CD14-positive monocyte (primary cell): ENCODE measurements around the gene IFNG-AS1. TPM values are rescaled to one million over a fixed set of nuclear protein-coding genes. Genes with fewer than 3 reads are reported as not detected.

Source experiments
- DNase-seq, 3 donors: peaks; one replicate each; pipeline ENCODE4 v3.0.0-alpha.2; 2011 to 2022
- H2AFZ ChIP-seq: 2 replicates; pipeline ENCODE4 v1.6.0; 2012; ENCODE audit warnings: mild to moderate bottlenecking, low read depth, low read length, inconsistent platforms; ENCODE audit not compliant: insufficient read depth, poor library complexity, severe bottlenecking
- H3K27ac ChIP-seq, 2 donors: 1 replicate in 1 of 2; 2 replicates in 1 of 2; pipeline ENCODE4 v1.5.1; 2012 to 2013; ENCODE audit warnings: low read length in 2 of 2, control low read depth in 1 of 2, inconsistent platforms in 1 of 2, low read depth in 1 of 2, mild to moderate bottlenecking in 1 of 2
- H3K27me3 ChIP-seq, 2 donors: one replicate each; pipeline versions ENCODE4 v1.6.0 to v1.6.1; 2011 to 2013; ENCODE audit warnings: low read length in 2 of 2; ENCODE audit not compliant: control insufficient read depth in 2 of 2, insufficient read depth in 2 of 2
- H3K36me3 ChIP-seq, 2 donors: replicated peaks in 1 of 2; 1 replicate in 1 of 2; 2 replicates in 1 of 2; pipeline versions ENCODE4 v1.5.1 to v1.6.1; 2012 to 2013; ENCODE audit warnings: low read length in 2 of 2, control low read depth in 1 of 2, inconsistent platforms in 1 of 2, mild to moderate bottlenecking in 1 of 2; ENCODE audit not compliant: insufficient read depth in 2 of 2, control insufficient read depth in 1 of 2
- H3K4me1 ChIP-seq, 2 donors: 1 replicate in 1 of 2; 2 replicates in 1 of 2; pipeline versions ENCODE4 v1.5.1 to v1.6.1; 2012 to 2013; ENCODE audit warnings: low read length in 2 of 2, control low read depth in 1 of 2, inconsistent platforms in 1 of 2, mild to moderate bottlenecking in 1 of 2, moderate library complexity in 1 of 2; ENCODE audit not compliant: insufficient read depth in 2 of 2, control insufficient read depth in 1 of 2
- H3K4me2 ChIP-seq: replicated peaks from 2 replicates; pipeline ENCODE3; 2012; ENCODE audit warnings: low read length, moderate library complexity, mild to moderate bottlenecking; ENCODE audit not compliant: poor library complexity, severe bottlenecking; ENCODE audit errors: extremely low read depth
- H3K4me3 ChIP-seq, 3 experiments: fragments of 200-600 bp in 1 of 3; sonication (generic) in 1 of 3; replicated peaks in 1 of 3; 1 replicate in 2 of 3; 2 replicates in 1 of 3; pipeline ENCODE4 v1.5.1; 2011 to 2013; ENCODE audit warnings: low read length in 3 of 3, mild to moderate bottlenecking in 3 of 3, control low read depth in 2 of 3, low read depth in 2 of 3, inconsistent platforms in 1 of 3, moderate library complexity in 1 of 3
- H3K79me2 ChIP-seq: 2 replicates; pipeline ENCODE4 v1.6.0; 2012; ENCODE audit warnings: mild to moderate bottlenecking, control low read depth, inconsistent platforms, low read length, moderate library complexity; ENCODE audit not compliant: insufficient read depth
- H3K9ac ChIP-seq: 2 replicates; pipeline ENCODE4 v1.6.0; 2017; ENCODE audit warnings: low read length, mild to moderate bottlenecking; ENCODE audit not compliant: insufficient read depth, poor library complexity, severe bottlenecking
- H3K9me3 ChIP-seq, 2 donors: replicated peaks in 1 of 2; 1 replicate in 1 of 2; 2 replicates in 1 of 2; pipeline versions ENCODE4 v1.5.1 to v1.6.1; 2012 to 2013; ENCODE audit warnings: low read length in 2 of 2, control low read depth in 1 of 2; ENCODE audit not compliant: control insufficient read depth in 1 of 2, insufficient read depth in 1 of 2
- H4K20me1 ChIP-seq: 2 replicates; pipeline ENCODE4 v1.6.0; 2012; ENCODE audit warnings: mild to moderate bottlenecking, low read length, control low read depth, moderate library complexity; ENCODE audit not compliant: insufficient read depth
- H3K27ac Mint-ChIP-seq, 7 donors: one replicate each; pipeline ENCODE4 v1.8.0; 2020; ENCODE audit warnings: mild to moderate bottlenecking in 7 of 7, mixed read lengths in 7 of 7, moderate library complexity in 6 of 7, inconsistent platforms in 2 of 7
- H3K27me3 Mint-ChIP-seq, 3 donors: one replicate each; pipeline ENCODE4 v1.8.0; 2021 to 2022; ENCODE audit warnings: low read depth in 3 of 3, mild to moderate bottlenecking in 3 of 3, mixed read lengths in 3 of 3, moderate library complexity in 3 of 3, inconsistent platforms in 1 of 3
- H3K36me3 Mint-ChIP-seq, 2 donors: one replicate each; pipeline ENCODE4 v1.8.0; 2020; ENCODE audit warnings: mixed read lengths in 2 of 2, inconsistent platforms in 1 of 2, mild to moderate bottlenecking in 1 of 2
- H3K4me1 Mint-ChIP-seq: one replicate; pipeline ENCODE4 v1.8.0; 2020; ENCODE audit warnings: mild to moderate bottlenecking, mixed read lengths
- H3K4me3 Mint-ChIP-seq, 2 donors: one replicate each; pipeline ENCODE4 v1.8.0; 2020; ENCODE audit warnings: mild to moderate bottlenecking in 2 of 2, mixed read lengths in 2 of 2, moderate library complexity in 1 of 2
- H3K9me3 Mint-ChIP-seq, 7 donors: one replicate each; pipeline ENCODE4 v1.8.0; 2020 to 2022; ENCODE audit warnings: mixed read lengths in 7 of 7, mild to moderate bottlenecking in 6 of 7, moderate library complexity in 6 of 7, inconsistent platforms in 2 of 7
- CTCF ChIP-seq: fragments of 200-600 bp; IDR thresholded peaks from one replicate; pipeline ENCODE4 v1.8.0; 2022; ENCODE audit warnings: antibody characterized with exemption, mild to moderate bottlenecking
- WGBS: methylation state at CpG from one replicate; pipeline ENCODE4 v1.1.5; 2013; ENCODE audit warnings: missing lambda C conversion rate; ENCODE audit not compliant: insufficient coverage; 5-methylcytosine and 5-hydroxymethylcytosine counted together
- intact Hi-C, 2 donors: fragments of 100-400 bp; cut with micrococcal nuclease; formaldehyde crosslinking; loops; one replicate each; pipeline versions ENCODE4 v1.15.0 to v1.15.1; 2023
- polyA plus RNA-seq, 3 donors: library from polyadenylated mRNA; depleted of rRNA in 1 of 3; unstranded in 2 of 3; stranded (reverse) in 1 of 3; fragments of 300-500 nt in 2 of 3; fragments of >200 nt in 1 of 3; fragmentation: Illumina TruSeq in 2 of 3; gene quantifications; 1 replicate in 2 of 3; 2 replicates in 1 of 3; pipeline ENCODE4 v1.2.3, GENCODE V29; 2012 to 2021

IFNG-AS1 gene
- polyA plus RNA-seq, 3 donors: not detected

- WGBS: 94% methylated on average over 3 of the region's 5 CpGs
- Histone ChIP-seq H3K36me3 (no peaks in the 10 kb centered on the region), H3K4me1 (no peaks in the 10 kb centered on the region), H3K27ac (no peak overlapping the region), H3K4me2 (no peak overlapping the region), H4K20me1 (no peaks in the 10 kb centered on the region), H3K9ac (no peak overlapping the region), H2AFZ (no peak overlapping the region), H3K9me3 (no peaks in the 10 kb centered on the region), H3K27me3 (no peaks in the 10 kb centered on the region), H3K79me2 (no peaks in the 10 kb centered on the region), H3K4me3 (no peak overlapping the region)
- H3K27ac Mint-ChIP-seq: no peak overlapping the region
- peaks cover 3% of the 10 kb centered on the region for H3K4me1 Mint-ChIP-seq
- H3K4me3 Mint-ChIP-seq: no peak overlapping the region
- H3K9me3 Mint-ChIP-seq: peaks cover 0 to 8% (median 4%) of the 10 kb centered on the region in 7 donors
- H3K36me3 Mint-ChIP-seq: no peaks in the 10 kb centered on the region
- H3K27me3 Mint-ChIP-seq: peaks cover 0 to 1% (median 0%) of the 10 kb centered on the region in 3 donors
- TF ChIP-seq CTCF: no peak
- DNase-seq: no peak
- intact Hi-C loops: no loop called here
Measured at GRCh38 chr12:68034567-68034966, 45.3 kb downstream of the IFNG-AS1 start.

GRCh38 chr12:68036642-68037041 lies 47.4 kb downstream of the IFNG-AS1 start:
- H3K27ac Mint-ChIP-seq: no peak overlapping the region
- no peak overlapping the region for H3K9ac ChIP-seq
- peaks cover 0 to 7% (median 0%) of the 10 kb centered on the region in 7 donors for H3K9me3 Mint-ChIP-seq
- H3K79me2 ChIP-seq: no peaks in the 10 kb centered on the region
- H3K36me3 Mint-ChIP-seq: no peaks in the 10 kb centered on the region
- H3K4me2 ChIP-seq: no peak overlapping the region
- no peak for TF ChIP-seq CTCF
- no peaks in the 10 kb centered on the region for H3K36me3 ChIP-seq
- peaks cover 0 to 1% (median 0%) of the 10 kb centered on the region in 3 donors for H3K27me3 Mint-ChIP-seq
- H3K4me3 Mint-ChIP-seq: no peak overlapping the region
- DNase-seq: no peak
- no peak overlapping the region for H3K4me3 ChIP-seq
- no peaks in the 10 kb centered on the region for H3K4me1 ChIP-seq
- H3K27ac ChIP-seq: no peak overlapping the region
- no peaks in the 10 kb centered on the region for H3K27me3 ChIP-seq
- 88% methylated on average over 1 of the region's 7 CpGs for WGBS
- no peaks in the 10 kb centered on the region for H4K20me1 ChIP-seq
- no peak overlapping the region for H2AFZ ChIP-seq
- H3K4me1 Mint-ChIP-seq: peaks cover 3% of the 10 kb centered on the region
- intact Hi-C loops: no loop called here
- no peaks in the 10 kb centered on the region for H3K9me3 ChIP-seq
